Body of pancreas (tissue), 4 donors: Measurements from ENCODE around the gene SLC35C1. TPM values are rescaled to one million over a fixed set of nuclear protein-coding genes. Genes with fewer than 3 reads are reported as not detected.

ENCODE experiments used
- ATAC-seq: fragments of 150-250 bp; one replicate; pipeline ENCODE4 v1.9.1; 2016
- DNase-seq, 4 donors: peaks; one replicate each; pipeline ENCODE4 v3.0.0-alpha.2; 2019
- H3K27ac ChIP-seq, 4 donors: fragments of 200-600 bp; sonication (generic); 1 replicate in 3 of 4; 2 replicates in 1 of 4; pipeline versions ENCODE4 v1.5.1 to v1.6.1; 2016 to 2019; ENCODE audit warnings: mild to moderate bottlenecking in 1 of 4, mixed read lengths in 1 of 4, moderate library complexity in 1 of 4
- H3K27me3 ChIP-seq, 2 donors: fragments of 200-600 bp; sonication (generic); one replicate each; pipeline ENCODE4 v1.6.0; 2016; ENCODE audit warnings: mild to moderate bottlenecking in 1 of 2
- H3K36me3 ChIP-seq, 2 donors: fragments of 200-600 bp; sonication (generic); replicated peaks in 1 of 2; 2 replicates each; pipeline ENCODE4 v1.5.1; 2016; ENCODE audit warnings: low read depth in 2 of 2; ENCODE audit not compliant: insufficient read depth in 1 of 2
- H3K4me1 ChIP-seq: fragments of 200-600 bp; sonication (generic); one replicate; pipeline ENCODE4 v1.6.0; 2016
- H3K4me3 ChIP-seq, 2 donors: fragments of 200-600 bp; sonication (generic); 1 replicate in 1 of 2; 2 replicates in 1 of 2; pipeline ENCODE4 v1.5.1; 2016 to 2019
- H3K9me3 ChIP-seq, 3 donors: fragments of 200-600 bp; sonication (generic); 1 replicate in 2 of 3; 2 replicates in 1 of 3; pipeline ENCODE4 v1.5.1; 2016
- CTCF ChIP-seq, 7 experiments: fragments of 450-650 bp in 4 of 7; fragments of 200-600 bp in 3 of 7; sonication (generic) in 3 of 7; IDR thresholded peaks; one replicate each; pipeline ENCODE4 v1.5.1; 2016 to 2019; ENCODE audit warnings: antibody characterized with exemption in 7 of 7
- POLR2A ChIP-seq, 3 donors: fragments of 450-650 bp; IDR thresholded peaks; one replicate each; pipeline ENCODE4 v1.6.1; 2016; ENCODE audit warnings: antibody characterized with exemption in 3 of 3, mild to moderate bottlenecking in 2 of 3
- WGBS, 2 donors: methylation state at CpG; one replicate each; pipeline ENCODE4 v1.1.5; 2017; 5-methylcytosine and 5-hydroxymethylcytosine counted together
- intact Hi-C: fragments of 100-400 bp; cut with DNase I; formaldehyde crosslinking; loops from one replicate; pipeline ENCODE4 v1.15.1; 2023
- total RNA-seq, 2 donors: library from RNA; depleted of rRNA; stranded (reverse); fragments of >200 nt; gene quantifications; one replicate each; pipeline ENCODE4 v1.1.0, GENCODE V29; 2016

The SLC35C1 gene
- total RNA-seq, 2 donors from 2014 or later: 11.2 to 22.7 TPM

GRCh38 chr11:45769960-45770359 is 35.0 kb upstream of the SLC35C1 start:
- Histone ChIP-seq H3K27me3 (no peaks in the 10 kb centered on the region), H3K9me3 (no peaks in the 10 kb centered on the region), H3K27ac (no peak overlapping the region), H3K4me1 (peaks cover 16% of the 10 kb centered on the region), H3K36me3 (no peaks in the 10 kb centered on the region), H3K4me3 (no peak overlapping the region)
- TF ChIP-seq CTCF (IDR thresholded peaks at IDR 0.05) (no peak), POLR2A (IDR thresholded peaks at IDR 0.05) (no peak)
- intact Hi-C loops: loop anchor here (10.0 kb wide), 1 partner anchor 415 kb away; no protein-coding TSS in a partner anchor
- no peak for DNase-seq
- ATAC-seq: no peak
- WGBS, 2 donors: 81 to 92% methylated on average over 5 of the region's 5 CpGs

GRCh38 chr11:45771193-45771565 is 33.8 kb upstream of the SLC35C1 start:
- peak; percentile 60 to 77 (median 68) for DNase-seq
- Histone ChIP-seq H3K4me1 (peaks cover 10% of the 10 kb centered on the region), H3K27me3 (no peaks in the 10 kb centered on the region), H3K27ac (peak overlapping the region in 3 of 4 donors; percentile 50 to 60 (median 57)), H3K36me3 (no peaks in the 10 kb centered on the region), H3K4me3 (peak overlapping the region; percentile 20 to 24), H3K9me3 (no peaks in the 10 kb centered on the region)
- intact Hi-C loops: loop anchor here (10.0 kb wide), 1 partner anchor 416 kb away; no protein-coding TSS in a partner anchor
- TF ChIP-seq POLR2A (IDR thresholded peaks at IDR 0.05): no peak
- peak; percentile 70 to 91 (median 84) for TF ChIP-seq CTCF (IDR thresholded peaks at IDR 0.05)
- WGBS, 2 donors: 3 to 5% methylated on average over 11 to 18 of the region's 18 CpGs
- peak; percentile 72 for ATAC-seq

GRCh38 chr11:45771566-45772448 is 33.1 kb upstream of the SLC35C1 start:
- H3K27me3 ChIP-seq: no peaks in the 10 kb centered on the region
- intact Hi-C loops: loop anchor here (10.0 kb wide), 1 partner anchor 417 kb away; no protein-coding TSS in a partner anchor
- DNase-seq (peak; percentile 85 to 92 (median 86)), ATAC-seq (peak; percentile 98)
- TF ChIP-seq CTCF (IDR thresholded peaks at IDR 0.05) (peak; percentile 89 to 96 (median 93)), POLR2A (IDR thresholded peaks at IDR 0.05) (peak in 2 of 3 donors; percentile 30 to 36)
- no peaks in the 10 kb centered on the region for H3K36me3 ChIP-seq
- peaks cover 8% of the 10 kb centered on the region for H3K4me1 ChIP-seq
- peak overlapping the region; percentile 20 to 24 for H3K4me3 ChIP-seq
- WGBS, 2 donors: 2% methylated on average over 23 to 31 of the region's 31 CpGs
- no peaks in the 10 kb centered on the region for H3K9me3 ChIP-seq
- H3K27ac ChIP-seq: peak overlapping the region in 3 of 4 donors; percentile 50 to 60 (median 57)

GRCh38 chr11:45772449-45772774 is 32.5 kb upstream of the SLC35C1 start:
- TF ChIP-seq CTCF (IDR thresholded peaks at IDR 0.05) (no peak), POLR2A (IDR thresholded peaks at IDR 0.05) (no peak)
- intact Hi-C loops: loop anchor here (10.0 kb wide), 1 partner anchor 418 kb away; no protein-coding TSS in a partner anchor
- no peak for DNase-seq
- no peak overlapping the region for H3K27ac ChIP-seq
- no peak overlapping the region for H3K4me3 ChIP-seq
- H3K9me3 ChIP-seq: no peaks in the 10 kb centered on the region
- peaks cover 8% of the 10 kb centered on the region for H3K4me1 ChIP-seq
- no peak for ATAC-seq
- no peaks in the 10 kb centered on the region for H3K36me3 ChIP-seq
- H3K27me3 ChIP-seq: no peaks in the 10 kb centered on the region
- 40 to 54% methylated on average over 5 of the region's 5 CpGs for WGBS, 2 donors
